GM21529 (cell line): ENCODE measurements around the gene NCCRP1.
"Not testable (repeated sequence)": the region's sequence is repeated elsewhere in the genome, so short reads cannot be mapped to it uniquely, and the experiment has no call there.

Source experiments
- ATAC-seq: cut with Tn5 transposase; IDR thresholded peaks from one replicate; pipeline ENCODE4 v1.9.1; 2021; ENCODE audit not compliant: unreplicated experiment

Gene NCCRP1

DNA sequence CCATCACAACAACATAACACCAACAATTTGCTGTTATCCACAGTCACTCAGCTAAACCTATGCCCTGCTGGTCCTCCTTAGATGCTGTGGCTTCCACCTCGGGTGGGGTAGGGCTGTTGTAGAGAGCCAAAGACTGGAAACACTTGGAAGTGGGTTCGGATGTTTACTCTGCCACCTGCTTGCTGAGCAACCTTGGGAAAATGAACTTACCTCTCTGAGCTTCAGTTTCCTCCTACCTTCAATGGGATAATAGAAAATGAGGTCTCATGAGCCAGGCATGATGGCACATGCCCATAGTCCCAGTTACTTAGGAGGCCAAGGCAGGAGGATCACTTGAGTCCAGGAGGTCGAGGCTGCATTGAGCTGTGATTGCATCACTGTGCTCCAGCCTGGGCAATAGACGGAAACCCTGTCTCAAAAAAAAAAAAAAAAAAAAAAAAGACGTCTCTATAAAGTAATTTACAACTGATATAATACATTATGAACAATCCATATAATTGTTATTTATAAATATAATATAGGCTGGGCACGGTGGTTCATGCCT is 10.6 kb downstream of the NCCRP1 start:
- ATAC-seq, result no peak

DNA sequence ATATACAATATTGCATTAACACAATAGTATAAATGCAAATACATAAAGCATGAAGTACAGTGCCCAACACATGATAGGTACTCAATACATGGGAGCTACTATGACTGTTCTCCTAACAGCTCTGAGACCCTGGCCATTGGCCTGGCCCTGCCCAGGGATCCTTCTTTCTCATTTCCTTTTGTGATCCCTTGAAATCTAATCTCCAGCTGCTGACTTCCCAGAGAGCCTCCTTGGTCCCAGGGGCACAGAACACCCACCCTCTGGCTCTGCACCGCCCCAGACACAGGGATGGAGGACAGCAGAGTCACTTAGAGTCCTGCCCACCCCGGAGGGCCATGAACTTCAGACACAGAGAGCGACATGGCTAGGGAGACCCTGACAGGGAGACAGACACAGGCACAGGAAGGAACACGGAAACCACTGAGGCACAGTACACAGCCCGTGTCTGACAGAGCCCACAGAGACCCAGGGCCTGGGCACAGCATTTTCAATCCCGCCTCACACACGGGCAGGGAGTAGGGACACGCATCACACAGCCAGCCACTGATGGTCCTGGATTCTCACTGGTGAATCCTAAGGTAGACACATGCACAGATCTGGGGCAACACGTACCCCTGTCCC is 11.5 kb downstream of the NCCRP1 start:
- ATAC-seq, result no peak

- no peak for ATAC-seq
Observed at GRCh38 chr19:39209196-39209595, 12.4 kb downstream of the NCCRP1 start.

- no peak for ATAC-seq
Observed at GRCh38 chr19:39211731-39212374, 15.1 kb downstream of the NCCRP1 start.

- ATAC-seq, result no peak
Observed at GRCh38 chr19:39212375-39212742, 15.6 kb downstream of the NCCRP1 start.

DNA sequence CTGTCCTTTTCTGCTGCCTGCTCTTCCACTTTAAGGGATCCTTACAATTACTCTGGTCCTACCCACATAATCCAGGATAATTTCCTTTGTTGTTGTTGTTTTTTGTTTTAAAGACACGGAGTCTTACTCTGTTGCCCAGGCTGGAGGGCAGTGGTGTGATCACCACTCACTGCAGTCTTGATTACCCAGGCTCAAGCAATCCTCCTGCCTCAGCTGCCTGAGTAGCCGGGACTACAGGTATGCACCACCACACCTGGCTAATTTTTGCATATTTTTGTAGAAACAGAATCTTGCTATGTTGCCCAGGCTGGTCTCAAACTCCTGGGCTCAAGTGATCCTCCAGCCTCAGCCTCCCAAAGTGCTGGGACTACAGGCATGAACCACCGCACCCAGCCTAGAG is 18.6 kb downstream of the NCCRP1 start:
- ATAC-seq, result not testable (repeated sequence)

- no peak for ATAC-seq
Observed at GRCh38 chr19:39217094-39217493, 20.3 kb downstream of the NCCRP1 start.

DNA sequence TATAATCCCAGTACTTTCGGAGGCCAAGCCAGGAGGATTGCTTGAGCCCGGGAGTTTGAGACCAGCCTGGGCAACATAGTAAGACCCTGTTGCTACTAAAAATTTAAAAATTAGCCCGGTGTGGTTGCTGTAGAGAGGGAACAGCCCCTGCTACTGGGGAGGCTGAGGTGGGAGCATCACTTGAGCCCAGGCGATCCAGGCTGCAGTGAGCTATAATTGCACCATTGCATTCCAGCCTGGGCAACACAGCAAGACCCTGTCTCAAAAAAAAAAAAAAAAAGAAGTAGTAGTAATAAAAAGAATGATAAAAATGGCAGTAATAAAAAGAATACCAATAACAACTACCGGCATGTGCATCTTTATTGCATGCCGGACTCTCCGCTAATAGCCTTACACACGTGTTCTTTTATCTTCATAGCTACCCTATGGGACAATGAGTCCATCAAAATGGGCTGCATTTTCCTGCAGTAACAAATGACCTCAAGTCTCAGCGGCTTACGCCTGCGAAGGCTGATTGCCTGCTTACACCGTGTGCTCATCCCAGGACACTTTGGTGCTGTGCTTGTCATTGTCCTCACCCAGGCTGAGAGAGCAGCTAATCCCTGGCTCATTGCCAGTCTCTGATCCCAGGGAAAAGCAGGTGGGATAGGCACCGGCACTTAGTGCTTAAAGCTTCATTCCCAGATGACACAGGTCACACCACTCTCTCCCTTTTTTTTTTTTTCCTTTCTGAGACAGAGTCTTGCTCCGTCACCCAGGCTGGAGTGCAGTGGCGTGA is 21.7 kb downstream of the NCCRP1 start:
- no peak for ATAC-seq

GRCh38 chr19:39219108-39219507 is 22.3 kb downstream of the NCCRP1 start:
- not testable (repeated sequence) for ATAC-seq

DNA sequence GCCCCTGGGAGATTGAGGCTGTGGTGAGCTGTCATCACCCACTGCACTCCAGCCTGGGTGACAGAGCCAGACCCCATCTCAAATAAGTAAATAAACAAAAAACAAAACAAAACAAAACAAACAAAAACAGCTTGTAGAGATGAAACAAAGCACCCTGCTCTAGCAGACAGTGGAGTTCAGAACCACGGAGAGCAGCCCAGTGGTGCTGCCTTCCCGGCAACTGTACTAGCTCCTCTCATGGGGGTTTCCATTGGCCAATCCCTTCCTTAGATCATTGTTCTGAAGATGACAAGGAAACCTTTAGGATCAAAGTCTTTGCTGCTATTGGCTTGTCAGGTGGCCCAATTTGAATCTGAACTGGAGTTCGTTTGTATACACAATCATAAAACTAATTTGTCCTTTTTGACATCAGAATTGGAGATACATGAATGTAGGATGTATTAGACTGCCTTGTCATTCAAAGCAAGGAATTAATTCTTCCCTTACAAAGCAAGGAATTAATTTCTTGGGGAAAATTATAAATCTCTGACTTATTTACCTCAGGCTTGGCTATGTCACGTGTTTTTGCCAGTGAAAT is 27.0 kb downstream of the NCCRP1 start:
- no peak for ATAC-seq

DNA sequence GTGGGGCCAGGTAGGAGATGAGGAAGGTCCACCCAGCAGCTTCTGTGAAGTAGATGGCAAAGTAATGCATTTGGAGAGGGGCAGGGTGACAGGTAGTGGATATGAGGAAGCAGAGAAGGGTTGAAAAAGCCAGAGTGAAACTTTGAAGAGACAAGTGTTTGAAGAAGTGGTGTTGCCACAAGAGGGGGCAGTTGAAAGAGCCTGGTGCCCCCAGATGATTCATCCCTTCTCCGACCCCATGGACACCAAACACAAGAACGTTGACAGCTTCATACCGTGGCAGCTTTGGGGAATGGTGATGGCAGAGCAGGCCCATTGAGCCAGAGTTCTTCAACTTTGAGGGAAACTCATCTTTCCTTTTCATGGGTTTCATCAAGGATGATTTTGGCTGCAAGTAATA is 28.1 kb downstream of the NCCRP1 start:
- no peak for ATAC-seq

GRCh38 chr19:39230096-39230764 is 33.5 kb downstream of the NCCRP1 start:
- no peak for ATAC-seq

GRCh38 chr19:39232708-39233107 is 35.9 kb downstream of the NCCRP1 start:
- ATAC-seq, result no peak

DNA sequence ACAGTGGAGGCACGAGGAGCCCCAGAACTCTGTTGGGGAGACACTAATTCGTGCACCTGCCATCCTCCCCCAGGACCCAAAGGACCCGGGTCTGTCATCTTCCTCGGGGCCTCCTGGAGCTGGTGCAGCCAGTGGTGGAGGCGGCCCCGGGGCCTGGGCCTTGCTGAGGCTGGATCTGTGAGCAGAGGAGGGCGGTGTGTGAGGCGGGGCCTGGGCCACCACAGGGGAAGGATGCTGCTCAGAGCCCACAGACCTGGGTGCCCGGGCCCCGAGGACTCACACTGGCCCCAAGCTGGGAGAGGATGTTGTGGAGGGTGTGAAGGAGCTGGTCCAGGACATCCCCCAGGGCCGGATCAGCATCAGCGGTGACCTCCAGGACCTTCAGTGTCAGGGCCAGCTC is 39.8 kb downstream of the NCCRP1 start:
- ATAC-seq, result no peak

DNA sequence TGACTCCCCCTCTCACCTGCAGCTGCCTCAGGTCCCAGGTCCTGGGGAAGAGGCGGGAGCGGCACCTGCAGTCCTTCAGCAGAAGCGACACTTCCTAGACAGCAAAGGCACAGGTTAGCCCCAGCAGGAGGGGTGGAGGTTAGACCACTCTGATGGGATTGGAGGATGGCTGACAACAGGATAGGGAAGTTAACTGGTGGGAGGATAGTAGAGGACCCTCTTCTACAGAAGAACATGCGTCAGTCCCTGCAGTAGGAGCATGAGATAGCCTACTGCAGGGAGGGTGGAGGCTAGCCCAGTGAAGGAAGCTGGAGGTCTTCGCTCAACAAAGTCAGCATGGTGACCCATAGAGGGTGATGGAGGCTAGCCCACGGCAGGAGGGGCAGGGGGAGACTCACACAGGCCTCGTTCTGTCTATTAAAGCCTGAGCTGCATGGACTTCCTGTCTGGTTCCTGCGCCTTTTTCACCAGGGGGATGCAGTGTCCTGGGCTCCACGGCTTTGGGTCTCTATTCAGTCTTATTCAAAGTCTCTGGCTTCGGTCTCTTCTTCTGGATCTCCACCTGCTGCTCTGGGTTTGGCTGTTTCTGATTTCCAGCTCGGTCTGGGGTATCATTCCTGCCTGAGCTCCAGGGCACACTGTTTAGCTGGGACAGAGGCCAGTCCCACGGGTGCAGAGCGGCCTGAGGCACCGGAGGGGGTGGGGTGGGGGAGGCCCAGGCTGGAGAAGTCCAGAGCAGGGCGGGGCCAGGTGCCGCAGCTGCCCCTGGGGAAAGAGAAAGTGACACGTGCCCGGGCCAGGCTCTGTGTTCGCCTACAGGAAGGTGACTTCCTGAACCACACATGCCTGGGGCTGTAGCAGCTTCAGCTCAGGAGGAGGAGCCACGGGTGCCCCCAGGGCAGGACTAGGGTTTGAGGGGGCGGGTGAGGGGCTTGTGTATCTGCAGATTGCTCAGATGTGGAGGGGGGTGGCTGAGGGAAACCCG is 40.7 kb downstream of the NCCRP1 start:
- peak; percentile 76 for ATAC-seq

GRCh38 chr19:39238209-39238608 is 41.4 kb downstream of the NCCRP1 start:
- no peak for ATAC-seq

GRCh38 chr19:39238944-39239343 is 42.2 kb downstream of the NCCRP1 start:
- ATAC-seq, result no peak

DNA sequence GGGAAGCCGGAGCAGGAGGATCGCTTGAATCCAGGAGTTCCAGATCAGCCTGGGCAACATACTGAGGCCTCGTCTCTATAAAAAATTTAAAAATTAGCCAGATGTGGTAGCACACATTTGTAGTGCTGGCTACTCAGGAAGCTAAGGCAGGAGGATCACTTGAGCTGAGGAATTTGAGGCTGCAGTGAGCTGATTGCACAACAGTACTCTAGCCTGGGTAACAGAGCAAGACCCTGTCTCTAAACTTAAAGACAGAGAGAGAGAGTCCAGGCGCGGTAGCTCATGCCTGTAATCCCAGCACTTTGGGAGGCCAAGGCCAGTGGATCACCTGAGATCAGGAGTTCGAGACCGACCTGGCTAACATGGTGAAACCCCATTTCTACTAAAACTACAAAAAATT is 43.7 kb downstream of the NCCRP1 start:
- ATAC-seq, result no peak

- ATAC-seq, result not testable (repeated sequence)
Observed at GRCh38 chr19:39243741-39244140, 47.0 kb downstream of the NCCRP1 start.
